ENCODE data around the gene CPNE9.

The CPNE9 gene

DNA sequence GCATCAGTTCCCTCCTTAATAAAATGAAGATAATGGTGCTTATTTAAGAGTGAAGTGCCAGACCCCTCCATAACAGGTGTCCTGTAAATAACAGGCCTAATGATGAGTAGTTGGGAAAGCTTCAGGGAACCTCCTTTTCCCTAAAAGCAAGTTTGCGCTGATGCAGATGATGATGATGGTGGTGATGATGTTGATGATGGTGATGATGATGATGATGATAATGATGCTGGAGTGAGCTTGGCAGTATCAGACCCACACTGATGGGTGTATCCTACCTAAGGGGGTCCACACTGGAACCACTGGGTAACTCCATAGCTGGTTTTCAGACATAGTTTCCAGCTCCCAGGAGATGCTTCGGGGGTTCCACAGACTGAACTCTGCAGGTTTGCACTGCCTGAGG, 29.9 kb upstream of the CPNE9 start:
- no peaks in the 10 kb centered on the region for H3K36me3 ChIP-seq (ENCODE audit: insufficient read depth)

DNA sequence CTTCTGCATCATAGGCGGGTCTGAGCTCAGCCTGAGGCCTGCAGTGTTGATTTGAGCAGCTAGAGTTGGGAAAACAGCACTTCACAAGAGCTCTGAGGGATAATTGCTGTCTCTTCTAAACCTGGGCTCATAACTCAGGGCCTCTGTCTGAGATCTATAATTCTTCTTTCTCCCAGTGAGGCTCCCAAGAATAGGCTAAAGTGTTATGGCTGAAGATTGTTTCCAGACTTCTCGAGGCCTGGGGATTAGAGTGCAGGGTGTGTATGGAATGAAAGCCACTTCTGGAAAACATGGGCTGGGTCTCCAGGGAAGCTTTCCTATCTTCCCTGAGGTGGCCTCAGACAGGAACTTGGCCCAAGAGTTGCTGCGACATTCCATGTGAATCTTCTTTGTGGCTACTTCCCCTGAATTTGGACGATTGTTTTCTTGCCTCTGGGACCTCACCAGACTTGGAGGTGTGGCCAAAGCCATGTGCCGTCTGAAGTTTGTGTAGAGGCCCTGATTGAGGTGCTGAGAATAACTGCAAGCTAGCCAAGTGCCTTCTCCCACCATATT, 27.8 kb upstream of the CPNE9 start:
- Histone ChIP-seq H3K27ac (no peak overlapping the region), H2AFZ (ENCODE audit: low read depth) (no peak overlapping the region), H4K20me1 (ENCODE audit: insufficient read depth) (no peaks in the 10 kb centered on the region), H3K4me2 (no peak overlapping the region), H3K79me2 (ENCODE audit: insufficient read depth, low read depth) (no peaks in the 10 kb centered on the region), H3K27me3 (ENCODE audit: insufficient read depth, low read depth) (no peaks in the 10 kb centered on the region), H3K36me3 (ENCODE audit: insufficient read depth) (no peaks in the 10 kb centered on the region), H3K9ac (no peak overlapping the region), H3K4me3 (IDR thresholded peaks at IDR 0.05; ENCODE audit: insufficient read depth, low read depth, low read length) (no peak overlapping the region), H3K4me1 (ENCODE audit: low read depth, poor library complexity, severe bottlenecking) (no peaks in the 10 kb centered on the region)
- no peak for TF ChIP-seq CTCF (conservative IDR thresholded peaks at IDR 0.05; ENCODE audit: low read depth, low read length)

More for the DNA sequence above, 29.9 kb upstream of the CPNE9 start:
- no peaks in the 10 kb centered on the region for H3K27me3 ChIP-seq (ENCODE audit: insufficient read depth, low read depth)
- TF ChIP-seq CTCF (conservative IDR thresholded peaks at IDR 0.05; ENCODE audit: low read depth, low read length), result no peak
- H3K79me2 ChIP-seq (ENCODE audit: insufficient read depth, low read depth), result no peaks in the 10 kb centered on the region
- H3K4me2 ChIP-seq, result no peak overlapping the region
- H3K4me3 ChIP-seq (IDR thresholded peaks at IDR 0.05; ENCODE audit: insufficient read depth, low read depth, low read length), result no peak overlapping the region
- H4K20me1 ChIP-seq (ENCODE audit: insufficient read depth), result no peaks in the 10 kb centered on the region
- H3K27ac ChIP-seq, result no peak overlapping the region
- no peak overlapping the region for H2AFZ ChIP-seq (ENCODE audit: low read depth)
- no peaks in the 10 kb centered on the region for H3K4me1 ChIP-seq (ENCODE audit: low read depth, poor library complexity, severe bottlenecking)
- no peak overlapping the region for H3K9ac ChIP-seq

DNA sequence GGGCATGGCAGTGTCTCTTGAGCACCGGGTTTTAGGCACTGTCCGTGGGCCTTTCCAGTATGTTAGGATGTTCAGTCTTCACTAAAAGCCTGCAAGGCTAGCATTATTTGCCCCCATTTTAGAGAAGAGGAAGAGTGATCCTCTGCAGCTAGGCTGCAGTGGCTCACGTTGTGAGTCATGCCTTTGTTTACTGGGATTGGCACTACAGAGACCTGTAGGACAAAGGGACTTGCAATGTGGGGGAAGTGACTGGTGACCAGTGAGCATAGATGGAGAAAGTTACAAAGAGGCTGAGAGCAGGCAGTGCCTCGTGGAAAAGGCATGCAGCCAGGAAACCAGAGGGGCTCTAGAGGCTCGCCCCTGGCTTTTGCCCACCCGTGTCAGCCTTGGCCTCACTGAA, 26.8 kb upstream of the CPNE9 start:
- Histone ChIP-seq H3K36me3 (ENCODE audit: insufficient read depth) (no peaks in the 10 kb centered on the region), H3K27ac (no peak overlapping the region), H3K4me1 (ENCODE audit: low read depth, poor library complexity, severe bottlenecking) (no peaks in the 10 kb centered on the region), H4K20me1 (ENCODE audit: insufficient read depth) (no peaks in the 10 kb centered on the region), H3K4me2 (no peak overlapping the region), H3K9ac (no peak overlapping the region), H3K4me3 (IDR thresholded peaks at IDR 0.05; ENCODE audit: insufficient read depth, low read depth, low read length) (no peak overlapping the region), H3K79me2 (ENCODE audit: insufficient read depth, low read depth) (no peaks in the 10 kb centered on the region), H2AFZ (ENCODE audit: low read depth) (no peak overlapping the region), H3K27me3 (ENCODE audit: insufficient read depth, low read depth) (no peaks in the 10 kb centered on the region)
- TF ChIP-seq CTCF (conservative IDR thresholded peaks at IDR 0.05; ENCODE audit: low read depth, low read length), result no peak

GRCh38 chr3:9678493-9678892, 25.1 kb upstream of the CPNE9 start:
- no peak overlapping the region for H3K4me3 ChIP-seq (IDR thresholded peaks at IDR 0.05; ENCODE audit: insufficient read depth, low read depth, low read length)
- no peak overlapping the region for H2AFZ ChIP-seq (ENCODE audit: low read depth)
- H3K79me2 ChIP-seq (ENCODE audit: insufficient read depth, low read depth), result no peaks in the 10 kb centered on the region
- H3K4me2 ChIP-seq, result no peak overlapping the region
- no peaks in the 10 kb centered on the region for H3K36me3 ChIP-seq (ENCODE audit: insufficient read depth)
- H3K4me1 ChIP-seq (ENCODE audit: low read depth, poor library complexity, severe bottlenecking), result no peaks in the 10 kb centered on the region
- TF ChIP-seq CTCF (conservative IDR thresholded peaks at IDR 0.05; ENCODE audit: low read depth, low read length), result no peak
- H3K27ac ChIP-seq, result no peak overlapping the region
- no peak overlapping the region for H3K9ac ChIP-seq
- no peaks in the 10 kb centered on the region for H3K27me3 ChIP-seq (ENCODE audit: insufficient read depth, low read depth)
- H4K20me1 ChIP-seq (ENCODE audit: insufficient read depth), result no peaks in the 10 kb centered on the region
